Activated naive CD4-positive, alpha-beta T cell treated with anti-CD3 and anti-CD28 coated beads for 36 hours (primary cell): ENCODE data around the gene ITGA4. TPM values are rescaled to one million over a fixed set of nuclear protein-coding genes. Genes with fewer than 3 reads are reported as not detected.

Experiments
- CTCF ChIA-PET: fragments of 350-600 bp; sonication (Branson Sonifier 250); formaldehyde crosslinking; loops from one replicate; lab custom pipeline; 2021; ENCODE audit warnings: antibody characterized with exemption; lab: Charles Lee
- DNase-seq: peaks from one replicate; pipeline ENCODE4 v3.0.0-alpha.2; 2020
- H3K27ac Mint-ChIP-seq: one replicate; pipeline ENCODE4 v1.8.0; 2021; ENCODE audit warnings: mild to moderate bottlenecking, mixed read lengths
- H3K27me3 Mint-ChIP-seq: one replicate; pipeline ENCODE4 v1.8.0; 2021; ENCODE audit warnings: low read depth, mixed read lengths
- H3K36me3 Mint-ChIP-seq: one replicate; pipeline ENCODE4 v1.8.0; 2021; ENCODE audit warnings: low read depth, mixed read lengths
- H3K4me1 Mint-ChIP-seq: one replicate; pipeline ENCODE4 v1.8.0; 2021; ENCODE audit warnings: low read depth, mixed read lengths
- H3K4me3 Mint-ChIP-seq: one replicate; pipeline ENCODE4 v1.8.0; 2021; ENCODE audit warnings: mild to moderate bottlenecking, moderate library complexity, mixed read lengths
- H3K9me3 Mint-ChIP-seq: one replicate; pipeline ENCODE4 v1.8.0; 2021; ENCODE audit warnings: mixed read lengths
- intact Hi-C: fragments of 100-400 bp; cut with micrococcal nuclease; formaldehyde crosslinking; loops from one replicate; pipeline ENCODE4 v1.15.1; 2023
- total RNA-seq, 2 experiments: library from RNA; stranded (reverse); gene quantifications; one replicate each; pipeline ENCODE4 v1.2.3, GENCODE V29; 2021

The ITGA4 gene
- total RNA-seq, 2 experiments from 2014 or later, result 26.6 to 27.8 TPM

GRCh38 chr2:181472990-181473389 lies 15.8 kb downstream of the ITGA4 start:
- H3K4me3 Mint-ChIP-seq, result no peak overlapping the region

GRCh38 chr2:181474222-181474881 lies 17.2 kb downstream of the ITGA4 start:
- DNase-seq, result no peak
- peaks cover 42% of the 10 kb centered on the region for H3K4me1 Mint-ChIP-seq
- no peaks in the 10 kb centered on the region for H3K27me3 Mint-ChIP-seq
- no peaks in the 10 kb centered on the region for H3K9me3 Mint-ChIP-seq
- H3K4me3 Mint-ChIP-seq, result no peak overlapping the region
- CTCF ChIA-PET, result interaction anchor here (0.6 to 1.4 kb wide), 2 partner anchors 7 to 8 kb away, joined by 4 to 7 read pairs; no protein-coding TSS in a partner anchor
- intact Hi-C loops, result no loop called here
- H3K27ac Mint-ChIP-seq, result no peak overlapping the region
- H3K36me3 Mint-ChIP-seq, result peaks cover 46% of the 10 kb centered on the region

More at GRCh38 chr2:181472990-181473389, 15.8 kb downstream of the ITGA4 start:
- H3K9me3 Mint-ChIP-seq, result no peaks in the 10 kb centered on the region
- peaks cover 48% of the 10 kb centered on the region for H3K36me3 Mint-ChIP-seq
- CTCF ChIA-PET, result no interaction called here
- intact Hi-C loops, result no loop called here
- peak overlapping the region; percentile 37 for H3K27ac Mint-ChIP-seq
- DNase-seq, result no peak
- H3K4me1 Mint-ChIP-seq, result peaks cover 53% of the 10 kb centered on the region
- H3K27me3 Mint-ChIP-seq, result no peaks in the 10 kb centered on the region

- Mint-ChIP-seq H3K4me1 (no peaks in the 10 kb centered on the region), H3K9me3 (no peaks in the 10 kb centered on the region), H3K4me3 (no peak overlapping the region), H3K27me3 (no peaks in the 10 kb centered on the region), H3K36me3 (peaks cover 39% of the 10 kb centered on the region), H3K27ac (no peak overlapping the region)
- CTCF ChIA-PET, result no interaction called here
- intact Hi-C loops, result no loop called here
- no peak for DNase-seq
Observed at GRCh38 chr2:181483211-181483610, 26.0 kb downstream of the ITGA4 start.

GRCh38 chr2:181483876-181484275 lies 26.7 kb downstream of the ITGA4 start:
- H3K36me3 Mint-ChIP-seq, result peaks cover 39% of the 10 kb centered on the region
- H3K4me3 Mint-ChIP-seq, result no peak overlapping the region
- no peaks in the 10 kb centered on the region for H3K27me3 Mint-ChIP-seq
- CTCF ChIA-PET, result no interaction called here
- no peak for DNase-seq
- intact Hi-C loops, result no loop called here
- no peaks in the 10 kb centered on the region for H3K9me3 Mint-ChIP-seq
- H3K27ac Mint-ChIP-seq, result no peak overlapping the region
- no peaks in the 10 kb centered on the region for H3K4me1 Mint-ChIP-seq

GRCh38 chr2:181484851-181485637 lies 27.9 kb downstream of the ITGA4 start:
- Mint-ChIP-seq H3K4me3 (no peak overlapping the region), H3K36me3 (peaks cover 43% of the 10 kb centered on the region), H3K9me3 (no peaks in the 10 kb centered on the region), H3K4me1 (no peaks in the 10 kb centered on the region), H3K27me3 (no peaks in the 10 kb centered on the region), H3K27ac (no peak overlapping the region)
- no peak for DNase-seq
- intact Hi-C loops, result no loop called here
- CTCF ChIA-PET, result no interaction called here

- Mint-ChIP-seq H3K4me1 (no peaks in the 10 kb centered on the region), H3K36me3 (peaks cover 42% of the 10 kb centered on the region), H3K9me3 (no peaks in the 10 kb centered on the region), H3K27ac (no peak overlapping the region), H3K27me3 (no peaks in the 10 kb centered on the region), H3K4me3 (no peak overlapping the region)
- intact Hi-C loops, result no loop called here
- no peak for DNase-seq
- CTCF ChIA-PET, result no interaction called here
Observed at GRCh38 chr2:181485638-181485946, 28.4 kb downstream of the ITGA4 start.

- Mint-ChIP-seq H3K4me3 (no peak overlapping the region), H3K27ac (no peak overlapping the region), H3K36me3 (peaks cover 32% of the 10 kb centered on the region), H3K4me1 (no peaks in the 10 kb centered on the region), H3K9me3 (no peaks in the 10 kb centered on the region), H3K27me3 (no peaks in the 10 kb centered on the region)
- intact Hi-C loops, result no loop called here
- DNase-seq, result no peak
- CTCF ChIA-PET, result interaction anchor here (1.0 to 1.5 kb wide), 3 partner anchors 33 to 394 kb away, joined by 3 read pairs; no protein-coding TSS in a partner anchor
Observed at GRCh38 chr2:181499231-181499630, 42.0 kb downstream of the ITGA4 start.

GRCh38 chr2:181500201-181500600 lies 43.0 kb downstream of the ITGA4 start:
- CTCF ChIA-PET, result interaction anchor here (1.5 kb wide), 1 partner anchor 215 kb away, joined by 3 read pairs; no protein-coding TSS in a partner anchor
- intact Hi-C loops, result no loop called here

GRCh38 chr2:181515719-181516118 lies 58.5 kb downstream of the ITGA4 start:
- CTCF ChIA-PET, result interaction anchor here (0.7 to 1.4 kb wide), 2 partner anchors 9 to 200 kb away, joined by 4 to 5 read pairs; no protein-coding TSS in a partner anchor
- Mint-ChIP-seq H3K4me1 (peaks cover 38% of the 10 kb centered on the region), H3K27ac (no peak overlapping the region), H3K4me3 (no peak overlapping the region), H3K27me3 (no peaks in the 10 kb centered on the region), H3K9me3 (no peaks in the 10 kb centered on the region), H3K36me3 (peaks cover 38% of the 10 kb centered on the region)
- DNase-seq, result no peak
- intact Hi-C loops, result no loop called here

More at GRCh38 chr2:181500201-181500600, 43.0 kb downstream of the ITGA4 start:
- Mint-ChIP-seq H3K27me3 (no peaks in the 10 kb centered on the region), H3K27ac (no peak overlapping the region), H3K4me3 (no peak overlapping the region), H3K4me1 (no peaks in the 10 kb centered on the region), H3K36me3 (peaks cover 30% of the 10 kb centered on the region), H3K9me3 (no peaks in the 10 kb centered on the region)
- no peak for DNase-seq

- intact Hi-C loops, result no loop called here
- Mint-ChIP-seq H3K9me3 (no peaks in the 10 kb centered on the region), H3K36me3 (peaks cover 31% of the 10 kb centered on the region), H3K4me1 (peaks cover 37% of the 10 kb centered on the region), H3K27me3 (no peaks in the 10 kb centered on the region), H3K27ac (peak overlapping the region; percentile 15), H3K4me3 (no peak overlapping the region)
- CTCF ChIA-PET, result interaction anchor here (1.1 kb wide), 1 partner anchor 198 kb away, joined by 5 read pairs; no protein-coding TSS in a partner anchor
- DNase-seq, result no peak
Observed at GRCh38 chr2:181516992-181517391, 59.8 kb downstream of the ITGA4 start.

GRCh38 chr2:181517685-181518301 lies 60.6 kb downstream of the ITGA4 start:
- Mint-ChIP-seq H3K27ac (no peak overlapping the region), H3K27me3 (no peaks in the 10 kb centered on the region), H3K36me3 (peaks cover 28% of the 10 kb centered on the region), H3K4me1 (peaks cover 34% of the 10 kb centered on the region), H3K4me3 (no peak overlapping the region), H3K9me3 (no peaks in the 10 kb centered on the region)
- CTCF ChIA-PET, result interaction anchor here (1.1 kb wide), 1 partner anchor 198 kb away, joined by 5 read pairs; no protein-coding TSS in a partner anchor
- intact Hi-C loops, result no loop called here
- no peak for DNase-seq

- intact Hi-C loops, result no loop called here
- H3K36me3 Mint-ChIP-seq, result peaks cover 15% of the 10 kb centered on the region
- H3K27me3 Mint-ChIP-seq, result no peaks in the 10 kb centered on the region
- H3K4me1 Mint-ChIP-seq, result peaks cover 25% of the 10 kb centered on the region
- H3K27ac Mint-ChIP-seq, result no peak overlapping the region
- H3K4me3 Mint-ChIP-seq, result no peak overlapping the region
- DNase-seq, result no peak
- no peaks in the 10 kb centered on the region for H3K9me3 Mint-ChIP-seq
- CTCF ChIA-PET, result no interaction called here
Observed at GRCh38 chr2:181520253-181520652, 63.1 kb downstream of the ITGA4 start.
